NCI-H2081 (cell line): ENCODE measurements around the gene LDLRAP1.

Experiments
- DNase-seq, 2 experiments: peaks; one replicate each; lab custom pipeline; 2025; lab: John Stamatoyannopoulos, UW

Gene LDLRAP1

GRCh38 chr1:25544243-25544764 lies 898 bp downstream of the LDLRAP1 start:
- no peak for DNase-seq

- no peak for DNase-seq
Observed at GRCh38 chr1:25544819-25545218, 1.4 kb downstream of the LDLRAP1 start.

GRCh38 chr1:25545767-25546166 lies 2.4 kb downstream of the LDLRAP1 start:
- DNase-seq = no peak

GRCh38 chr1:25546193-25546592 lies 2.8 kb downstream of the LDLRAP1 start:
- no peak for DNase-seq

GRCh38 chr1:25548601-25549000 lies 5.2 kb downstream of the LDLRAP1 start:
- DNase-seq = no peak

GRCh38 chr1:25549273-25550154 lies 6.1 kb downstream of the LDLRAP1 start:
- no peak for DNase-seq

- DNase-seq = no peak
Observed at GRCh38 chr1:25550155-25550506, 6.7 kb downstream of the LDLRAP1 start.

GRCh38 chr1:25550683-25551310 lies 7.4 kb downstream of the LDLRAP1 start:
- DNase-seq = no peak

- DNase-seq = no peak
Observed at GRCh38 chr1:25553749-25554429, 10.5 kb downstream of the LDLRAP1 start.

GRCh38 chr1:25554430-25554780 lies 11.0 kb downstream of the LDLRAP1 start:
- DNase-seq = no peak

- no peak for DNase-seq
Observed at GRCh38 chr1:25554886-25555752, 11.7 kb downstream of the LDLRAP1 start.

GRCh38 chr1:25555753-25556092 lies 12.3 kb downstream of the LDLRAP1 start:
- no peak for DNase-seq

- DNase-seq = no peak
Observed at GRCh38 chr1:25556132-25556670, 12.8 kb downstream of the LDLRAP1 start.

GRCh38 chr1:25556791-25557476 lies 13.5 kb downstream of the LDLRAP1 start:
- DNase-seq = no peak

- DNase-seq = no peak
Observed at GRCh38 chr1:25557543-25557942, 14.1 kb downstream of the LDLRAP1 start.

GRCh38 chr1:25559031-25559430 lies 15.6 kb downstream of the LDLRAP1 start:
- DNase-seq = no peak

GRCh38 chr1:25560001-25560400 lies 16.6 kb downstream of the LDLRAP1 start:
- no peak for DNase-seq

GRCh38 chr1:25560788-25561187 lies 17.4 kb downstream of the LDLRAP1 start:
- DNase-seq = no peak

- DNase-seq = no peak
Observed at GRCh38 chr1:25561421-25562100, 18.2 kb downstream of the LDLRAP1 start.
